Neural cell (in vitro differentiated cells): ENCODE data around the gene CRYGC. TPM values are rescaled to one million over a fixed set of nuclear protein-coding genes. Genes with fewer than 3 reads are reported as not detected.

Experiments
- H2AFZ ChIP-seq: fragments of 200-600, 300-800 bp; sonication (generic), shearing (Covaris generic); 2 replicates; pipeline ENCODE4 v1.6.0; 2014; ENCODE audit warnings: low read depth, mild to moderate bottlenecking, antibody characterized with exemption, low read length, moderate library complexity
- H3F3A ChIP-seq: fragments of 200-600 bp; shearing (Covaris generic); 2 replicates; pipeline ENCODE4 v1.6.1; 2016; ENCODE audit warnings: mild to moderate bottlenecking, moderate library complexity, mixed read lengths, antibody characterized with exemption, low read length; ENCODE audit not compliant: insufficient read depth, poor library complexity, severe bottlenecking
- H3K27ac ChIP-seq: fragments of 200-600, 300-800 bp; sonication (generic), shearing (Covaris generic); 2 replicates; pipeline ENCODE4 v1.5.1; 2014; ENCODE audit warnings: mild to moderate bottlenecking, low read length, moderate library complexity
- H3K27me3 ChIP-seq: fragments of 300-800, 200-600 bp; sonication (generic), shearing (Covaris generic); 2 replicates; pipeline ENCODE4 v1.6.0; 2014; ENCODE audit warnings: mild to moderate bottlenecking, low read depth, low read length, moderate library complexity; ENCODE audit not compliant: insufficient read depth
- H3K36me3 ChIP-seq: fragments of 300-800, 200-600 bp; sonication (generic), shearing (Covaris generic); 2 replicates; pipeline ENCODE4 v1.5.1; 2014; ENCODE audit warnings: mild to moderate bottlenecking, antibody characterized with exemption, low read length, moderate library complexity; ENCODE audit not compliant: insufficient read depth
- H3K4me2 ChIP-seq: fragments of 300-800, 200-600 bp; sonication (generic), shearing (Covaris generic); 2 replicates; pipeline ENCODE4 v1.6.0; 2014; ENCODE audit warnings: mild to moderate bottlenecking, low read length
- H3K4me3 ChIP-seq: fragments of 300-800, 200-600 bp; sonication (generic), shearing (Covaris generic); 2 replicates; pipeline ENCODE4 v1.5.1; 2014; ENCODE audit warnings: mild to moderate bottlenecking, low read length, moderate library complexity
- H3K79me2 ChIP-seq: fragments of 200-600 bp; shearing (Covaris generic); replicated peaks from 2 replicates; pipeline ENCODE4 v1.6.0; 2014; ENCODE audit warnings: mild to moderate bottlenecking, low read length, moderate library complexity; ENCODE audit not compliant: insufficient read depth
- H3K9ac ChIP-seq: fragments of 300-800, 200-600 bp; sonication (generic), shearing (Covaris generic); 2 replicates; pipeline ENCODE4 v1.6.1; 2016; ENCODE audit warnings: mild to moderate bottlenecking, low read length, mixed read lengths
- H3K9me2 ChIP-seq: fragments of 200-600 bp; shearing (Covaris generic); 2 replicates; pipeline ENCODE4 v1.6.1; 2016; ENCODE audit warnings: mild to moderate bottlenecking, low read length, mixed read lengths; ENCODE audit not compliant: insufficient read depth
- H3K9me3 ChIP-seq: fragments of 200-600, 300-800 bp; sonication (generic), shearing (Covaris generic); 2 replicates; pipeline ENCODE4 v1.6.1; 2016; ENCODE audit warnings: mild to moderate bottlenecking, mixed run types, low read length, moderate library complexity, mixed read lengths
- H4K20me1 ChIP-seq: fragments of 200-600 bp; shearing (Covaris generic); 2 replicates; pipeline ENCODE4 v1.6.1; 2016; ENCODE audit warnings: mild to moderate bottlenecking, mixed run types; ENCODE audit not compliant: insufficient read depth
- CTCF ChIP-seq: fragments of 450-650 bp; IDR thresholded peaks from 2 replicates; pipeline ENCODE4 v1.5.1; 2014; ENCODE audit warnings: antibody characterized with exemption, mild to moderate bottlenecking, moderate library complexity; ENCODE audit not compliant: poor library complexity, severe bottlenecking
- EP300 ChIP-seq: fragments of 450-650 bp; conservative IDR thresholded peaks from 2 replicates; pipeline ENCODE4 v1.6.1; 2014; ENCODE audit warnings: antibody characterized with exemption, mild to moderate bottlenecking, moderate library complexity; ENCODE audit not compliant: poor library complexity, severe bottlenecking
- EZH2 ChIP-seq: fragments of 200-600, 300-800 bp; shearing (Covaris generic), sonication (generic); IDR thresholded peaks from 2 replicates; pipeline ENCODE4 v1.6.1; 2014; ENCODE audit warnings: antibody characterized with exemption, low read length, borderline replicate concordance, mild to moderate bottlenecking; ENCODE audit not compliant: insufficient read depth, poor library complexity, severe bottlenecking
- MXI1 ChIP-seq: fragments of 450-650 bp; conservative IDR thresholded peaks from 2 replicates; pipeline ENCODE4 v1.6.1; 2014; ENCODE audit warnings: antibody characterized with exemption, mild to moderate bottlenecking; ENCODE audit not compliant: poor library complexity, severe bottlenecking
- POLR2AphosphoS5 ChIP-seq: IDR thresholded peaks from 2 replicates; pipeline ENCODE4 v1.6.1; 2012
- RAD21 ChIP-seq: fragments of 450-650 bp; conservative IDR thresholded peaks from 2 replicates; pipeline ENCODE4 v1.6.1; 2014; ENCODE audit warnings: antibody characterized with exemption, mild to moderate bottlenecking, moderate library complexity
- SMC3 ChIP-seq: fragments of 450-650 bp; conservative IDR thresholded peaks from 2 replicates; pipeline ENCODE4 v1.6.1; 2014; ENCODE audit warnings: antibody characterized with exemption, mild to moderate bottlenecking, moderate library complexity; ENCODE audit not compliant: poor library complexity
- TAF1 ChIP-seq: IDR thresholded peaks from 2 replicates; pipeline ENCODE4 v1.6.1; 2012; ENCODE audit warnings: low read depth
- polyA plus RNA-seq: library from polyadenylated mRNA; depleted of rRNA; stranded (reverse); fragments of >200 nt; gene quantifications from 2 replicates; pipeline ENCODE4 v1.2.3, GENCODE V29; 2014
- TF ChIP-seq, protein P1 (sequence below): IDR thresholded peaks from 2 replicates; pipeline ENCODE4 v1.6.1; 2012; ENCODE audit warnings: borderline replicate concordance

Gene CRYGC
- polyA plus RNA-seq, 1 donor from 2014 or later = not detected

- no peaks in the 10 kb centered on the region for H3K9me2 ChIP-seq
- H3F3A ChIP-seq = no peaks in the 10 kb centered on the region
- H2AFZ ChIP-seq = no peak overlapping the region
- H3K4me2 ChIP-seq = no peak overlapping the region
- TF ChIP-seq EZH2 (no peak), MXI1 (no peak), EP300 (no peak), RAD21 (no peak), CTCF (no peak), TAF1 (no peak), SMC3 (no peak), POLR2AphosphoS5 (no peak)
- TF ChIP-seq, protein P1, sequence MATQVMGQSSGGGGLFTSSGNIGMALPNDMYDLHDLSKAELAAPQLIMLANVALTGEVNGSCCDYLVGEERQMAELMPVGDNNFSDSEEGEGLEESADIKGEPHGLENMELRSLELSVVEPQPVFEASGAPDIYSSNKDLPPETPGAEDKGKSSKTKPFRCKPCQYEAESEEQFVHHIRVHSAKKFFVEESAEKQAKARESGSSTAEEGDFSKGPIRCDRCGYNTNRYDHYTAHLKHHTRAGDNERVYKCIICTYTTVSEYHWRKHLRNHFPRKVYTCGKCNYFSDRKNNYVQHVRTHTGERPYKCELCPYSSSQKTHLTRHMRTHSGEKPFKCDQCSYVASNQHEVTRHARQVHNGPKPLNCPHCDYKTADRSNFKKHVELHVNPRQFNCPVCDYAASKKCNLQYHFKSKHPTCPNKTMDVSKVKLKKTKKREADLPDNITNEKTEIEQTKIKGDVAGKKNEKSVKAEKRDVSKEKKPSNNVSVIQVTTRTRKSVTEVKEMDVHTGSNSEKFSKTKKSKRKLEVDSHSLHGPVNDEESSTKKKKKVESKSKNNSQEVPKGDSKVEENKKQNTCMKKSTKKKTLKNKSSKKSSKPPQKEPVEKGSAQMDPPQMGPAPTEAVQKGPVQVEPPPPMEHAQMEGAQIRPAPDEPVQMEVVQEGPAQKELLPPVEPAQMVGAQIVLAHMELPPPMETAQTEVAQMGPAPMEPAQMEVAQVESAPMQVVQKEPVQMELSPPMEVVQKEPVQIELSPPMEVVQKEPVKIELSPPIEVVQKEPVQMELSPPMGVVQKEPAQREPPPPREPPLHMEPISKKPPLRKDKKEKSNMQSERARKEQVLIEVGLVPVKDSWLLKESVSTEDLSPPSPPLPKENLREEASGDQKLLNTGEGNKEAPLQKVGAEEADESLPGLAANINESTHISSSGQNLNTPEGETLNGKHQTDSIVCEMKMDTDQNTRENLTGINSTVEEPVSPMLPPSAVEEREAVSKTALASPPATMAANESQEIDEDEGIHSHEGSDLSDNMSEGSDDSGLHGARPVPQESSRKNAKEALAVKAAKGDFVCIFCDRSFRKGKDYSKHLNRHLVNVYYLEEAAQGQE = no peak
- no peaks in the 10 kb centered on the region for H3K9me3 ChIP-seq
- H3K9ac ChIP-seq = no peak overlapping the region
- no peaks in the 10 kb centered on the region for H3K36me3 ChIP-seq
- no peak overlapping the region for H3K4me3 ChIP-seq
- no peaks in the 10 kb centered on the region for H4K20me1 ChIP-seq
- H3K27me3 ChIP-seq = no peaks in the 10 kb centered on the region
- no peaks in the 10 kb centered on the region for H3K79me2 ChIP-seq
- no peak overlapping the region for H3K27ac ChIP-seq
Observed at GRCh38 chr2:208083807-208084206, 45.8 kb downstream of the CRYGC start.

Other genes starting within 250 kb of the CRYGC start
- gene PLEKHM3, start 104.3 kb downstream of the CRYGC start, polyA plus RNA-seq = 10.7 and 13.4 TPM in 2 replicates
- gene CRYGD, start 5.3 kb downstream of the CRYGC start, polyA plus RNA-seq = not detected in 2 replicates
- gene CRYGB, start 16.3 kb upstream of the CRYGC start, polyA plus RNA-seq = not detected in 2 replicates
- not detected in 2 replicates for gene CRYGA, start 33.8 kb upstream of the CRYGC start, polyA plus RNA-seq
- 68.0 and 71.5 TPM in 2 replicates for gene C2orf80, start 60.2 kb upstream of the CRYGC start, polyA plus RNA-seq
- gene IDH1, start 125.2 kb upstream of the CRYGC start, polyA plus RNA-seq = 316 and 354 TPM in 2 replicates
- gene PIKFYVE, start 136.4 kb upstream of the CRYGC start, polyA plus RNA-seq = 23.2 and 27.1 TPM in 2 replicates